ENCODE data around the gene CEACAM3.

DNA sequence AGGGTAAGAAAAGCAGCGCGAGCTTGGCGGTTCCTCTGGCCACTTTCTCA, 48.4 kb downstream of the CEACAM3 start, which contains the start of gene DMRTC2:
- TF ChIP-seq, protein P1, sequence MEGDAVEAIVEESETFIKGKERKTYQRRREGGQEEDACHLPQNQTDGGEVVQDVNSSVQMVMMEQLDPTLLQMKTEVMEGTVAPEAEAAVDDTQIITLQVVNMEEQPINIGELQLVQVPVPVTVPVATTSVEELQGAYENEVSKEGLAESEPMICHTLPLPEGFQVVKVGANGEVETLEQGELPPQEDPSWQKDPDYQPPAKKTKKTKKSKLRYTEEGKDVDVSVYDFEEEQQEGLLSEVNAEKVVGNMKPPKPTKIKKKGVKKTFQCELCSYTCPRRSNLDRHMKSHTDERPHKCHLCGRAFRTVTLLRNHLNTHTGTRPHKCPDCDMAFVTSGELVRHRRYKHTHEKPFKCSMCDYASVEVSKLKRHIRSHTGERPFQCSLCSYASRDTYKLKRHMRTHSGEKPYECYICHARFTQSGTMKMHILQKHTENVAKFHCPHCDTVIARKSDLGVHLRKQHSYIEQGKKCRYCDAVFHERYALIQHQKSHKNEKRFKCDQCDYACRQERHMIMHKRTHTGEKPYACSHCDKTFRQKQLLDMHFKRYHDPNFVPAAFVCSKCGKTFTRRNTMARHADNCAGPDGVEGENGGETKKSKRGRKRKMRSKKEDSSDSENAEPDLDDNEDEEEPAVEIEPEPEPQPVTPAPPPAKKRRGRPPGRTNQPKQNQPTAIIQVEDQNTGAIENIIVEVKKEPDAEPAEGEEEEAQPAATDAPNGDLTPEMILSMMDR (IDR thresholded peaks at IDR 0.05), result no peak
- no peak for TF ChIP-seq POLR2A (IDR thresholded peaks at IDR 0.05)

Measured in esophagus squamous epithelium (tissue), 4 donors.